Skeletal muscle satellite cell (primary cell): ENCODE results near the gene SART3.

Experiments used
- H3K27me3 ChIP-seq: 2 replicates; pipeline ENCODE4 v1.7.0; 2013; ENCODE audit warnings: low read length; ENCODE audit not compliant: control insufficient read depth, insufficient read depth
- H3K36me3 ChIP-seq: 2 replicates; pipeline ENCODE4 v1.7.0; 2013; ENCODE audit warnings: mild to moderate bottlenecking, control low read depth, low read length; ENCODE audit not compliant: insufficient read depth
- H3K4me1 ChIP-seq: 2 replicates; pipeline ENCODE4 v1.7.0; 2013; ENCODE audit warnings: low read length; ENCODE audit not compliant: control insufficient read depth, insufficient read depth
- H3K4me2 ChIP-seq: 2 replicates; pipeline ENCODE4 v1.7.0; 2013; ENCODE audit warnings: mild to moderate bottlenecking, low read length
- H3K4me3 ChIP-seq: 2 replicates; pipeline ENCODE4 v1.7.0; 2013; ENCODE audit warnings: low read length
- H3K9ac ChIP-seq: 2 replicates; pipeline ENCODE4 v1.7.0; 2013; ENCODE audit warnings: mild to moderate bottlenecking, low read depth, low read length, moderate library complexity
- H3K9me3 ChIP-seq: replicated peaks from 2 replicates; pipeline ENCODE4 v1.7.0; 2013; ENCODE audit warnings: mild to moderate bottlenecking, control low read depth, low read length

Gene SART3

GRCh38 chr12:108473400-108474055 is 87.4 kb downstream of the SART3 start:
- Histone ChIP-seq H3K4me2 (no peak overlapping the region), H3K4me1 (no peaks in the 10 kb centered on the region), H3K4me3 (no peak overlapping the region), H3K9ac (no peak overlapping the region), H3K36me3 (no peaks in the 10 kb centered on the region), H3K9me3 (no peaks in the 10 kb centered on the region), H3K27me3 (no peaks in the 10 kb centered on the region)
